ENCODE results near the gene SRBD1.

Gene SRBD1

GRCh38 chr2:45586600-45586999 is 24.5 kb downstream of the SRBD1 start:
- Histone ChIP-seq H3K4me3 (ENCODE audit: low read length) (no peak overlapping the region), H3K9ac (ENCODE audit: low read length) (no peak overlapping the region), H3K27me3 (ENCODE audit: control insufficient read depth, insufficient read depth, low read length) (no peaks in the 10 kb centered on the region), H3K27ac (ENCODE audit: low read length) (no peak overlapping the region), H3K9me3 (ENCODE audit: control insufficient read depth, low read depth, low read length) (no peaks in the 10 kb centered on the region), H3K4me1 (ENCODE audit: control insufficient read depth, low read depth, low read length) (peaks cover 3% of the 10 kb centered on the region), H3K36me3 (ENCODE audit: control insufficient read depth, low read depth, low read length) (peaks cover 2% of the 10 kb centered on the region)

DNA sequence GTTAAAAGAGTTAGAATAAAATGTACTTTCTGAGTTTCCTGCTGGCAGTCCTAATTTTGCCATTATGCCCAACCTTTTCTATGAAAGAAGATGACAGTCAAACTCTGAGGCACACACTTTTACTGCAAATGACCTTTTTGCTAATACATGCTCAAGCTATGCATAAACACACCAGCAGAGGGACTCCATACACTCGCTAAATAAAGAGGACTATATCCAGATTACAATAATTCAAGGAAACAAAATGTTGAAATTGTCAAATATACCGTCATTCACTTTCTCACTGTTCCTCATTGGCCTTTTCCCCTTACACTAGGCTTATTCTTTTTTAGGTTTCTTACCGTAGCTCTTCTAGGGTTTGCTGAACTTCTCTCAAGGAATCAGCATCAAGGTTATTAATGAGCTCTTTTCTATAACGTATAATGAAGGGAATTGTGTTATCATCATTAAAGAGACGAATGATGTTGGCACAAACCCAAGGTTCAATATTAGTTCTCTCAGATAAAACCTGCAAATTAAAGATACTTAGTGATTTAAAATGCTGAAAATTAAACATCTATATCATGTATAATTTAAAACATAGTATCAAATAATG is 25.7 kb downstream of the SRBD1 start:
- no peak overlapping the region for H3K27ac ChIP-seq (ENCODE audit: low read length)
- no peak overlapping the region for H3K4me3 ChIP-seq (ENCODE audit: low read length)
- no peaks in the 10 kb centered on the region for H3K9me3 ChIP-seq (ENCODE audit: control insufficient read depth, low read depth, low read length)
- H3K9ac ChIP-seq (ENCODE audit: low read length): no peak overlapping the region
- H3K4me1 ChIP-seq (ENCODE audit: control insufficient read depth, low read depth, low read length): peaks cover 3% of the 10 kb centered on the region
- no peaks in the 10 kb centered on the region for H3K36me3 ChIP-seq (ENCODE audit: control insufficient read depth, low read depth, low read length)
- no peaks in the 10 kb centered on the region for H3K27me3 ChIP-seq (ENCODE audit: control insufficient read depth, insufficient read depth, low read length)

- Histone ChIP-seq H3K27ac (ENCODE audit: low read length) (no peak overlapping the region), H3K9me3 (ENCODE audit: control insufficient read depth, low read depth, low read length) (no peaks in the 10 kb centered on the region), H3K27me3 (ENCODE audit: control insufficient read depth, insufficient read depth, low read length) (no peaks in the 10 kb centered on the region), H3K36me3 (ENCODE audit: control insufficient read depth, low read depth, low read length) (no peaks in the 10 kb centered on the region), H3K9ac (ENCODE audit: low read length) (no peak overlapping the region), H3K4me3 (ENCODE audit: low read length) (no peak overlapping the region), H3K4me1 (ENCODE audit: control insufficient read depth, low read depth, low read length) (no peaks in the 10 kb centered on the region)
Observed at GRCh38 chr2:45583977-45584376, 27.1 kb downstream of the SRBD1 start.

DNA sequence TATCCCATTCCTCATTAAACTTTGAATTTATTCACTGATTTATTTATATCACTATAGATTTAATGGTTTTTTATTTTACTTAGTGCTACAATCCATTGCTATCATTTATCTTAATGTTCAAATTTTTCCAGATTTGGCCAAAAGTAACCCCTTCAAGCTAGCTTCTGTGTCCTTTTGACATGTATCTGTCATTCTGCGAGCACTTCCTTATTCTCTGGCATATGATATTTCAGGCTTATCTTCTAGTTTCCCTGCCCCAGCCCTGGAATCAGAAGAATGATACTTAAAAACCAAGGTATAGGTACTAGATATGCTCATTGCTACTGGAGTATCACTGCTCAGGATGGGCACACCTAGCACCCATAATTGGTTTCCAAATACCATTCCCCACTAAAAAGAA is 28.5 kb downstream of the SRBD1 start:
- Histone ChIP-seq H3K9ac (ENCODE audit: low read length) (no peak overlapping the region), H3K4me1 (ENCODE audit: control insufficient read depth, low read depth, low read length) (no peaks in the 10 kb centered on the region), H3K27me3 (ENCODE audit: control insufficient read depth, insufficient read depth, low read length) (no peaks in the 10 kb centered on the region), H3K36me3 (ENCODE audit: control insufficient read depth, low read depth, low read length) (no peaks in the 10 kb centered on the region), H3K4me3 (ENCODE audit: low read length) (no peak overlapping the region), H3K27ac (ENCODE audit: low read length) (no peak overlapping the region), H3K9me3 (ENCODE audit: control insufficient read depth, low read depth, low read length) (no peaks in the 10 kb centered on the region)

DNA sequence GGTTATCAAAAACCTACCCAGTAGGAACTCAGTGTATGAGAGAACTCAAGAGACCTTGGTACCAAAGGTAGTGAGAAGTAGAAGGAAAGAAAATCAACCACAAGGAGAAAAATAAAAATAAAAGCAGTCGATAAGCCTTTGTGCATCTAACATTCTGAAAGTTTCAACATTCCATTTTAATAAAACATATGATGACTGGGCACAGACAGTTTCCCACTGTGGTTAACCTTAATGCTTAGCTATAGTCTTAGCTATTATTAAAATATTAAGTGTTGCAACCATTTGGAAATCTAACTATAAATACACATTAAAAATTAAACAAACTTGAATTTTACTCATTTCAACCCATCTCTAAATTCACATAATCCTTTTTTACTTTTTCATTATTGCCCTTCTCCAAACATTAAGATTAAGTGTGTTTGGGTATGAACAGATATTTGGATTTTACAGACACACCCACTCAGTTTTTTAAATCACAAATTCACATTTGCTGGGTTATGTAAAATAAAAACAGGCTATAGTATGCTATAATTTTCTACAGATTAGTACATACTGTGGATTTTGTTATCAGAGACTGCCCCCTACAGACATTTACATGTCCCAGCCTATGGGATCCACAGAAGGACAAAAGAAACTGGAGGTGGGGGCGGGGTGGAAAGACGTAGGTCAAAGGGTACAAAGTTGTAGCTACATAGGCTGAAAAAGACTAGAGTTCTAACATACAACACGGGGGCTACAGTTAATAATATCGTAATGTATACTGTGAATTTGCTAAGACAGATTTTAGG is 32.8 kb downstream of the SRBD1 start:
- Histone ChIP-seq H3K4me3 (ENCODE audit: low read length) (no peak overlapping the region), H3K9ac (ENCODE audit: low read length) (no peak overlapping the region), H3K4me1 (ENCODE audit: control insufficient read depth, low read depth, low read length) (no peaks in the 10 kb centered on the region), H3K9me3 (ENCODE audit: control insufficient read depth, low read depth, low read length) (no peaks in the 10 kb centered on the region), H3K27ac (ENCODE audit: low read length) (no peak overlapping the region), H3K36me3 (ENCODE audit: control insufficient read depth, low read depth, low read length) (peaks cover 19% of the 10 kb centered on the region), H3K27me3 (ENCODE audit: control insufficient read depth, insufficient read depth, low read length) (no peaks in the 10 kb centered on the region)

DNA sequence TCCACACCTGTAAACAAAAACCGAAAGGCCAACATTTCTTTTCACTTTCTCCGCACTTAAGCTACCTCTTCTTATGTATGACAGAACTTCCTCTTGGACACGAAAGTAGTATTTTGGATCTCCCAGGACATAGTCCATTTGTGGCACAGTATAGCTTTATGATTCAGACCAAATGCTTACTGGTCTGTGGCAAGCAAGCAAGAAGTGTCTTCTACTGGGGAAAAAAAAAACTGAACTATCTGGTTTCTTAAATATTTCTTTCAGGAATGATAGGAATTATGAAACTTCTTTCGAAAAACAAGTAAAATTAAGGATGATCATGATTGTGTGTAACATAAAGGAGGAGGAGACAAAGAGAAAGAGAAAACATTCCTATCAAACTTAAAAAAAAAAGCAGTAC is 33.6 kb downstream of the SRBD1 start:
- H3K27ac ChIP-seq (ENCODE audit: low read length): no peak overlapping the region
- peaks cover 25% of the 10 kb centered on the region for H3K36me3 ChIP-seq (ENCODE audit: control insufficient read depth, low read depth, low read length)
- no peaks in the 10 kb centered on the region for H3K27me3 ChIP-seq (ENCODE audit: control insufficient read depth, insufficient read depth, low read length)
- H3K4me3 ChIP-seq (ENCODE audit: low read length): no peak overlapping the region
- no peak overlapping the region for H3K9ac ChIP-seq (ENCODE audit: low read length)
- no peaks in the 10 kb centered on the region for H3K4me1 ChIP-seq (ENCODE audit: control insufficient read depth, low read depth, low read length)
- no peaks in the 10 kb centered on the region for H3K9me3 ChIP-seq (ENCODE audit: control insufficient read depth, low read depth, low read length)

GRCh38 chr2:45575881-45576280 is 35.2 kb downstream of the SRBD1 start:
- H3K9me3 ChIP-seq (ENCODE audit: control insufficient read depth, low read depth, low read length): no peaks in the 10 kb centered on the region

DNA sequence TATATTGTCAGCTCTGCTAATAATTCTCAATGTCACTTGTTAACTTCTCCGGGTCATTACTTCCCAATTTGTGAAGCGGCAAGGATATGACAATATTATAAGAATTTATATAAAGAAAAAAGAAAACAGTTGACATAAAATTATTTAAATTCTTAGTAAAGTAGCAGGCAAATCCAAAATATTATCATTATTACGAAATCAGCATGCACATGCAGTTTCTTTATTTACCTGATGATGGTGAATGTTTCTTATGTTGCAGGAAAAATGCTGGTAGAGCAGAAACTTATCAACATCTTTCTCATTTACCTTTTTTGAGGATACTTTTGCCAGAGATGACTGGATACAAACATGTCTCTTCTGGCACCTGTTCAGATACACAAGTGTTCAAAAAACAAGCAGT is 38.1 kb downstream of the SRBD1 start:
- Histone ChIP-seq H3K4me1 (ENCODE audit: control insufficient read depth, low read depth, low read length) (peaks cover 12% of the 10 kb centered on the region), H3K9ac (ENCODE audit: low read length) (no peak overlapping the region), H3K27ac (ENCODE audit: low read length) (no peak overlapping the region), H3K9me3 (ENCODE audit: control insufficient read depth, low read depth, low read length) (no peaks in the 10 kb centered on the region), H3K4me3 (ENCODE audit: low read length) (no peak overlapping the region), H3K36me3 (ENCODE audit: control insufficient read depth, low read depth, low read length) (peaks cover 31% of the 10 kb centered on the region), H3K27me3 (ENCODE audit: control insufficient read depth, insufficient read depth, low read length) (no peaks in the 10 kb centered on the region)

More at GRCh38 chr2:45575881-45576280, 35.2 kb downstream of the SRBD1 start:
- Histone ChIP-seq H3K9ac (ENCODE audit: low read length) (no peak overlapping the region), H3K27me3 (ENCODE audit: control insufficient read depth, insufficient read depth, low read length) (no peaks in the 10 kb centered on the region), H3K36me3 (ENCODE audit: control insufficient read depth, low read depth, low read length) (peaks cover 28% of the 10 kb centered on the region), H3K27ac (ENCODE audit: low read length) (no peak overlapping the region), H3K4me3 (ENCODE audit: low read length) (no peak overlapping the region), H3K4me1 (ENCODE audit: control insufficient read depth, low read depth, low read length) (peaks cover 6% of the 10 kb centered on the region)

GRCh38 chr2:45571940-45572339 is 39.1 kb downstream of the SRBD1 start:
- peaks cover 31% of the 10 kb centered on the region for H3K36me3 ChIP-seq (ENCODE audit: control insufficient read depth, low read depth, low read length)
- H3K4me1 ChIP-seq (ENCODE audit: control insufficient read depth, low read depth, low read length): peaks cover 12% of the 10 kb centered on the region
- no peak overlapping the region for H3K4me3 ChIP-seq (ENCODE audit: low read length)
- H3K9ac ChIP-seq (ENCODE audit: low read length): no peak overlapping the region
- H3K27ac ChIP-seq (ENCODE audit: low read length): no peak overlapping the region
- H3K9me3 ChIP-seq (ENCODE audit: control insufficient read depth, low read depth, low read length): no peaks in the 10 kb centered on the region
- no peaks in the 10 kb centered on the region for H3K27me3 ChIP-seq (ENCODE audit: control insufficient read depth, insufficient read depth, low read length)

DNA sequence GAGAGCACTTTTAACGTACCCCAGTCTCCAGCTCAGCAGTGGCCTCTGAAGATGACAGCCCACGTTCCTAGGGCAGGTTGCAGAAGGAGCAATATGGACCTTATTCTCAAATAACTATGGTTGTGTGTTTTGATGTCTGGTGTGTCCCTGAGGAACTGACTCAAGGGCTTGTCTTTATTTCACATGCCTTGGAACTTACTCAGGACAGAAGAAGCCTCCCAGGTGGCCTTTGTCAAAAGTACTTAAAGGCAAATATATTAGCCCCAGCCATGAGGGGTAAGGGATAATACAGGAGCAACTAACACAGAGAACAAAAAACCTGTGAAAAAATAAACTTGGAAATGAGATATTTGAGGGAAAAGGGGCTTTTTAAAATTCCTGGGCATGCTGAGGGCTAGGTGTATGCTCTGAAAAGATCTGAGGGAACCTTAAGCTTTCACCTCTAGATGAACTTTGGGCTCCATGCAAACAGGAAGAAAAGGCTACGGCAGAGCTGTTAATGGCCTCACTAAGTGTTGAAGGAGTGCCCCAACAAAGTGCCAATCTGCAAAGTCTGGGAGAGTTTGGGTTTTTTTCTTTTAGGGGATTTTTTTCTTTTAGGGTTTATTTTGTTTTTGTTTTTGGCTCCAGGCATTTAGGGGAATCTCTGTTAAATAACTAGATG is 40.3 kb downstream of the SRBD1 start:
- no peak overlapping the region for H3K27ac ChIP-seq (ENCODE audit: low read length)

GRCh38 chr2:45568935-45569334 is 42.1 kb downstream of the SRBD1 start:
- H3K36me3 ChIP-seq (ENCODE audit: control insufficient read depth, low read depth, low read length): peaks cover 19% of the 10 kb centered on the region
- H3K4me3 ChIP-seq (ENCODE audit: low read length): no peak overlapping the region
- H3K9ac ChIP-seq (ENCODE audit: low read length): no peak overlapping the region
- H3K27ac ChIP-seq (ENCODE audit: low read length): no peak overlapping the region
- peaks cover 12% of the 10 kb centered on the region for H3K4me1 ChIP-seq (ENCODE audit: control insufficient read depth, low read depth, low read length)
- H3K27me3 ChIP-seq (ENCODE audit: control insufficient read depth, insufficient read depth, low read length): no peaks in the 10 kb centered on the region
- H3K9me3 ChIP-seq (ENCODE audit: control insufficient read depth, low read depth, low read length): no peaks in the 10 kb centered on the region

More for the DNA sequence above, 40.3 kb downstream of the SRBD1 start:
- Histone ChIP-seq H3K9ac (ENCODE audit: low read length) (no peak overlapping the region), H3K27me3 (ENCODE audit: control insufficient read depth, insufficient read depth, low read length) (no peaks in the 10 kb centered on the region), H3K36me3 (ENCODE audit: control insufficient read depth, low read depth, low read length) (peaks cover 31% of the 10 kb centered on the region), H3K9me3 (ENCODE audit: control insufficient read depth, low read depth, low read length) (no peaks in the 10 kb centered on the region), H3K4me1 (ENCODE audit: control insufficient read depth, low read depth, low read length) (peaks cover 12% of the 10 kb centered on the region), H3K4me3 (ENCODE audit: low read length) (no peak overlapping the region)
